NCI-H1417 (cell line): ENCODE data around the gene HVCN1.

Source experiments
- DNase-seq, 3 experiments: peaks; one replicate each; lab custom pipeline; 2025; lab: John Stamatoyannopoulos, UW

The HVCN1 gene

DNA sequence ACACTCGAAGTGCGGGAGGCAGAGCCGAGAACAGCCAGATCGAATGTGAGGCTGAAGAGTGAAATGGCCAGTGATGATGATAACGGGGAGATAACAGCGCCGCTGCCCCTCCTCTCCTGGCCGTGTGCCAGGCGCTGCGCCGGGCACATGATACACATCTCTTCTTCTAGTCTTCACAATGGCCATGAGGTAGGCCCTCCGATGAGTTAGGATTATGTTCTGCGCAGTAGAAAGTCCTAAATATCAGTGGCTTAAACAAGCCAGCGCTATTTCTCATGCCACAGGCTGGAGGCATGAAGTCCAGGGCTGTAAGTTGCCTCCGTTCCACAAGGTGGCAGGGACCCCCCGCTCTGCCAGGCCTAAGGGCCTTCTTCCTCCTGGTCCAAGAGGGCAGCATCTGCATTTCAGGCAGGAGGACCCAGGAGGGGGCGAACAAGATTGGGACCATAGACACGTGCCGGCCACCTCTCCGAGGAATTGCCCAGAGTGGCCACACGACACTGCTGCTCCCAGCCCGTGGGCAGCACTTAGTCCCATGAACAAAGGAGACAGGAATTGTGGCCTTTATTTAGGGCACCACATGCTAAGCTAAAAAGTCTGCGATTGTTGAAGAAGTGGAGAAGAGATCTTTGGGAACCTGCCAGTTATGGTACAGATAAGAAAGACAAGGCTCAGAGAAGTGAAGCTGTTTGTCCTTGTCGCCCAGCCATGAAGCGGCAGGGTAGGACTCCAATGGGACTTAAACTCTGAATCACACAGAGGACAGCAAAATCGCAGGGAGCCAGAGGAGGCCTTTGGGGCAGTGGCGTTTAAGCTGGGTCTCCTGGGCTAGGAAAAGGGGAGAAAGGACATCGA, 10.9 kb upstream of the HVCN1 start:
- peak in 1 of 3 experiments; percentile 21 for DNase-seq

DNA sequence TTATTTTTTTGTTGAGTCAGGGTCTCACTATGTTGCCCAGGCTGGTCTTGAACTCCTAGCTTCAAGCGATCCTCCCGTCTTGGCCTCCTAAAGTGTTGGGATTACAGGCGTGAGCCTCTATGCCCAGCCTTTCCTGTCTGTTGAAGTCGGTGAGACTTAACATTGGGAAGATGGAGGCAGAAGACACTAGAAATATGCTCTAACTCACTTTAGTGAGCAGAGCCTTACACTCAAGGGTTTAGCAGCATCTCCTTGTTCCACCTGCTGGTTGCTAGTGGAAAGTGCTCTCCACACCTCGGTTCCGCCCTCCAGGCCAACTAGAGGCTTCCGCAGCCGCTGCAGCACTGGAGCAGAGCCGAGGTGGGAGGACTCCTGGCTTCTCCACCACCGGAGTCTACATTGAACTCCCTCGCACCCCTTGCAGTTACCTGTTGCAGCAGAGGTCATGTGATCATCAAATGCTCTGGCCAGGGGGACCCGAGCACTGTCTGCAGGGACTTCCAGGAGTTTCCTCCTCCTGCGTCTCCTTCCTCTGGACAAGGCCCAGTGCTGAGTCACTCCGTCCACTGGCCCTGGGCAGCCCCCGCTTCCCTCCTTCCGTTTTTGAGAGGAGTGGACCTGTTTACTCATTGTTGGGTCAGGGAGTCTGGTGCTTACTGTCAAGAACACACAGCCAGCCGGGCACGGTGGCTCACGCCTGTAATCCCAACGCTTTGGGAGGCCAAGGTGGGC, 9.4 kb upstream of the HVCN1 start:
- peak; percentile 25 to 62 (median 51) for DNase-seq

DNA sequence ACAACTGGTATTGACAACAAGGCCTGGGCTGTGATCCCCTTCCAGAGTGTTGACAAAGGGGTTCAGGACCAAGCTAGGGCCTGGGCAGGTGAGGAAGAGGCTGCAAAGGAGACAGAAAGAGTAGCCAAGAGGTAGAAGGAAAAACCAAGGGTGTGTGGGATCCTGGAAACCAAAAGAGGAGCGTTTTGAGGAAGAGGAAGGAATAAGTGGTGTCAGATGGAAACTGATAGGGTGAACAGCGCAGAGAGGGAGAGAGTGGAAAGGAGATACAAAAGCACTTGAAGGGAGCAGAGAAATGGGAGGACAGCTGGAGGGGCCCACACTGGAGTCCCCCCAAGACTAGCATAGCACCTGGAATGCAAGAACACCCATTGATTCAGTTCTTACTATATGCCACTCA, 8.3 kb upstream of the HVCN1 start:
- DNase-seq, result no peak

DNA sequence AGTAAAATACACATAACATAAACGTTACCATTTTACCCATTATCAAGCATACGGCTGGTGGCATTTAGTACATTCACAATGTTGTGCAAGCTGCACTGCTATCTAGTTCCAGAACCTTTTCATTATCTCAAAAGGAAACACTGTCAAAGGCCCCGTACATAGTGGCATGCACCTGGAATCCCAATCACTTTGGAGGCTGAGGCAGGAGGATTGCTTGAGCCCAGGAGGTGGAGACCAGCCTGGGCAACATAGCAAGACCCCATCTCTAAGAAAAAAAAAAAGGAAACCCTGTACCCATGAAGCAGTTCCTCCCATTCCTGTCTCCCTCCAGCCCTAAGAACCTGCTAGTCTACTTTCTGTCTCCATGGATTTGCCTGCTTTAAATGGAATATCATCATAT, 7.4 kb upstream of the HVCN1 start:
- no peak for DNase-seq

DNA sequence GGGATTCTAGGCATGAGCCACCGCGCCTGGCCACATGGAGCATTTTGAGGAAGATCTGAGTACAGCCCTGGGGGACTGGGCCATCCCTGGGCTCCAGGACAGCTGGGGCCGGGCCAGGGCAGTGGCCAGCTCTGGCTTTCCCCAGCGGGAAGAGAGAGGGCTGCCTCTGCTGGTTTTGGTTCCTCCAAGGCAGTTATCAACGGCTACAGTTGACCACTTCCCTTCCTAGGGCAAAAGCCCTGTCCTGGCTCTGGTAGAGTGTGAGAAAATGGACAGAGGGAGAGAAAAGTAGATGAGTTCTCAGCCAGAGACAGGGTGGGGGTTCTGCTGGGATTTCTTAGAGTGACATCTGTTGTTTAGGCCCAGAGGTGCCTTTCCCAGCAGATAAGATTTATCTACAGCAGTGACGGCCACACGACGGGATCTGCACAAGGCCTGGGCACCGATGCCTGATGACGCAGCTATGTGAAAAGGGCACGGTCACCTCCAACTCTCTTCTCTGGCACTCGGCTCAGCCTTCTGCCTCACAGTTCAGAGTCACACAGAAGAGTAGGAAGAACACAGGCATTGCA, 5.5 kb upstream of the HVCN1 start:
- no peak for DNase-seq

DNA sequence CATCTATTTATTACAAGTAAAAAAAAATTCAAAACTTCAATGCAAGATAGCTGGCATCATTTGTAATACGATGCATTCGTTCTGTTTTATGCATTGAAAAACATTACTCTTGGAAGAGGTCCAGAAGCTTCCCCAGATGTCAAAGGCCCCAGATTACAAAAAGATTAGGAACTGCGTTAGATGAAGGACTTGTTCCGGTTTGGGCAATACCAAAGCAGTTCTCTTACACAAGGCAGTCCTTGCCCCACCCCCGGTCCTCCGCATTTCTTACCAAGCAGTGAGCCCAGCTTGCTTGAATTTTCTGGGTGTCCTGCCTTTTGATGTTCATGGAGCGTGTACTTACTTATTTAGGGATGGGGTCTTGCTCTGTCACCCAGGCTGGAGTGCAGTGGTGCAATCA, 4.8 kb upstream of the HVCN1 start:
- no peak for DNase-seq

DNA sequence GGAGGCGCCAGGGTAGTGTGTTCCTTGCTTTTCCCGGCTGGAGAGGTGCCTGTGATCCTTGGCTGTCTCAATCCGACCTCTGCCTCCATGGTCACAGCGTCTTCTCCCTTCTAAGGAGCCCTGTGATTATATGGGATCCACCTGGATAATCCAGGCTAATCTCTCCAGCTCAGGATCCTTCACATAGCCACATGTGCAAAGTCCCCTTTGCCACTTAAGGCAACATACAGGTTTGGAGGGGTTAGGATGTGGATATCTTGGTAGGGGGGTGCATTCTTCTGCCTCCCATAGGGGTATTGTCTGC, 1.2 kb upstream of the HVCN1 start:
- no peak for DNase-seq

DNA sequence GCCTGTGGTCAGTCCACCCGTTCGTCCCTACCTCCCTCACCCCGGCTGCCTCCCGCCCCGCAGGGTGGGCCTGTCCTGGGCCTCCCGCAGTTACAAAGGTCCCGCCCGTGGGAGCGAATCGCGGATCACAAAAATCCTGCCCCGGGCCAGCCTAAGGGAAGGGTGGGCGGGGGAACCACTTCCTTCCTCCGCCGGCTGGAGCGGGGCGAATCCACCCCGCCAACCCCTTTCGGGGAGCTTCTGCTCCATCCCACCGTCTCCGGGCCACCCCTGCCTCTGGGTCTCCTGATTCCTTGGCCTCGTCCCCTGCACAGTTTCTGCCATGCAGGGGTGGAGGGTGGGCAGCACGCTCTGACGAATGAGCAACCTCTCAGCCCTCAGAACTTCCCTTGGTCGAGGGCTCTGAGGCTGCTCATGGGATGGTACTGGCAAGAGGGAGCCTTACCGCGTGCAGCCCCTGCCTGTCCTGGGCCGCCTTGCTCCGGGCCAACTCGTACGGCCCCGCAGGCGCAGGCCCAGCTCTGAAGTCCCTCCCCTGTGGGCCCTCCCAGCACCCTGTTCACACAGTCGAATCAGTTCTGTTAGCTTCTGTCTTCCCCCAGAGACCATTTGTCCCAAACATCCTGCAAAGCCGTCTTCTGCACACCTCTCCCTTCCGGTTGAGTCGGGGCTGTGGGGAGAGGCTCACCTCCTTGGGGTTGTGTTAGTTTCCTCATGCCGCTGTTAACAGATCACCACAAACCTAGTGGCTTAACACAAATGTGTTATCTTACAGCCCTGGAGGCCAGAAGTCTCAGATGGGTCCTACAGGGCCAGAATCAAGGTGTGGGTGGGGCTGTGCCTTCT, 589 bp upstream of the HVCN1 start:
- DNase-seq, result no peak

DNA sequence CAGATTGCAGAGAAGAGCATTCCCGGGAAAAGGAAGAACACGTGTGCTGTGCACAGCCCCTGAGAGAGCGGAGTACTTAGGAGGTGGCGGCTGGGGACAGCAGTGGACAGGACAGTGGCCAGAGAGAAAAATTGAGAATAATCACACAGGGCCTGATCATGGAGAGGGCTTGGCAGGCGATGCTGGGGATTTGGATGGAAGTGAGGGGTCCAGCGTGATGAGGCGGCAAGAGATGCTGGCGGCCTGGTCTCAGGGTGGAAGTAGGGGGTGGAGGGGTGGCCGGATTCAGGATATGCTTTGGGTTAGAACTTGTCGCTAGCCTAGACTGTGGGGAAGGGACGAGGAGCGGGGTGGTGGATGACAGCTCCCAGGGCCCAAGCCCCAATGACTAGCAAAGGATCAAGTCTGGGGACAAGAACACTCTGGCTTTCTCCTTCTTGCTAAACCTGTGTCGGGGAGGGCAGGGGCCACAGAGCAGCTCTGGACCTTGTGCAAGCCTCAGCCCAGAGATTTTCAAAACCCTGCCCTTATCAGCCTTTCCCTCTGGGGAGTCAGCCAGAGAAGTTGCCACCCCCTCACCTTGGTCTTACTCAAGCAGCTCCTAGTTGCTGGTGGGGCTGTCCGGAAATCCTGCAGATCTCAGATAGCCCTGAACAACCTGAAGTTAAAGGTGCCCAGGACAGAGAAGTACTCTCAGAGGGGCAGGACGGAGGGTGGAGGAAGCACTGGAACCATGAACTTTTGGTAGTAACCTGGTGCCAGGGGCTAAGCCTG, 1.3 kb downstream of the HVCN1 start:
- DNase-seq, result no peak

DNA sequence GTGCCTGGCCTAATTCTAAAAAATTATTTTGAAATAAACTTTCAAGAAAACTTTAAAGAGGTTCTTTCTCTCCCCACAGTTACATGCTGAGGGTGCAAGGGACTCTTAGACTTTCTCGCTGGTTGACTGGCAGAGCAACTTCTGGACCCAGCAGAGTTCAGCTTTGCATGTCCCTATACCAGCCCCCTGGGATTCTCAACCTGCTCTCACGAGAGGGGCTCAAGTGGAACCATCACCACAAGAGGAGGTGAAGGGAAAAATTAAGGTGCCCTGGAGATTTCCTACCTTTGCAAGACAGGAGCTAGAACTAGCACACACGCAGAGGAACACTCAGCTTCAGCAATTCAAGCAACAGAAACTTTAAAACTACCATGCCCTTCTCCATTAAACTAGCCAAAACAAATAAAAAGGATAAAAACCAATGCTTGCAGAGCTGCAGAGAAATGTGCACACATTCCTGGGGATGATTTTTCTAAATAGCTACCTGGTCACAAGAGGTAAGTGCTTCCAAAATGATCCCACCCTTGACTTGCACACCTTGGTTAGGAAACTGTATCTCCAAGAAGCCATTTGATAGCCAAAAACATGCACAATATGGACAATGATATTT, 2.5 kb downstream of the HVCN1 start:
- no peak for DNase-seq

DNA sequence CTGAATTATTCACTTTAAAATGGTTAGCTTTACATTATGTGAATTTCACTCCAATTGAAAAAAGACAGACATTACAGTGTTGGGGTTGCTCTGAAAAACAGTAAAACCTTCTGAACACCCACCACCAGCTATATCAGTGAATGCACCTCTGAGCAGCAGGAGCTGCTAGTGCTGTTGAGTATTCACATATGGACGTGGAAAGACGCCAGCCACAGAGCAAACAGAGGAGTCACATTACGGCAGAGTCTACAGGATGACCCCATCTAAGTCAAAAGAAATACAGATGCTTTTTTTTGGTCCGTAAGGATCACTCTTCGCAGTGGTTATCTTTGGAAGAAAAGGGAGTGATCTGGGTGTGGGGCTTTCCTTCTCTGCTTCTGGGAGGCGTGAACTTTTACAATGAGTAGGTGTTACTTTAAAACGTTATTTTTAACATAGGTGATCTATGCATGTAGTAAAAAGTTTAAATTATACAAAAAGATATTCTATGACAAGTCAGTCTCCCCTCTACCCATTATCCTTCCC, 4.5 kb downstream of the HVCN1 start:
- no peak for DNase-seq

DNA sequence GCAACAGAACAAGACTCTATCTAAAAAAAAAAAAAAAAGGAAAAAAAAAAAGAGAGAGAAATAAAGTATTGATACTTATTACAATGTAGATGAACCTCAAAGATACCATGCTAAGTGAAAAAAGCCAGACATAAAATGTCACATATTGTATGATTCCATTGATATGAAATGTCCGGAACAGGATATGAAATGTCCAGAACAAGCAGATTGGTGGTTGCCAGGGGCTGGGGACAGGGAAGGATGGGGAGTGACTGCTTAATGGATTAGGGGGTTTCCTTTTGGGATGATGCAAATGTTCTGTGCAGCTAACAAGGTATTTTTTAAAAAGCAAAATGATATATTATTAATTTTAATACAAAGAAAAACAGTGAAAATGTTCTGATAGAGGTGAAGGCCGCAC, 5.0 kb downstream of the HVCN1 start:
- no peak for DNase-seq

DNA sequence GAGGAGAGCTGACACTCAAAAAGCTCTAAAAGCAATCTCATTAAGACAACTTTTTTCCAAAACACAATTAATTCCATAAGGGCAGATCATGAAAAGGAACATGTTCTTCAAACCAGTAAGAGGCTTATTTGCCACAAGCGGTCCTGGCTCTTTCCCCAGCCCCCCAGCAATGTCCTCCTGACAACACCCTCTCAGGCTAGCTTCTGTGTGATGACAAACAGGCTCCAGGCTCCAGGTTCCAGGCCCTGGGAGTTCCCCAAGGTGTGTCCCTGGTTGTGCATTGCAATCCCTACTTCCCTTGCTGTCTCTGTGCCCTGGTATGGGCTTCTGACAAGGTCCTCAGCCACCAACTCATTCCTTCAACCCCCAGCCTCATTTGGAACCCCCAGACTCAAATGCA, 8.9 kb downstream of the HVCN1 start:
- no peak for DNase-seq

DNA sequence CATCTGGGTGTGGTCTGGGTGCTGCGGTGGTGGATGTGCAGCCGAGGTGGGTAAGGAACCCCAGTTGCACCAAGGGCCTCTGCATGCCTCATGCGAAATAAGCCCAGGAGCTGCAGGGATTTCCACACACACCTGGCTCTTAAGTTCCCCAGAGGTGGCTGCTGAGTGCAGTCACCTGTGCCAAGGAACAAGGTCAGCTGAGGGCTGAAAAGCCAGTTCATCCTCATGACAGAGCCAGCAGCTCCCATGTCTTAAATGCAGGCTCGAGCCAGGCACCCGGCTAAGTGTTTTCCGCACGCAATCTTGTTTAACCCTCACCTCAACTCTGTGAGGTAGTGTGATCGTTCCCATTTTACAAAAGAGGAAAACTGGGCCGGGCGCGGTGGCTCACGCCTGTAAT, 9.7 kb downstream of the HVCN1 start:
- no peak for DNase-seq

DNA sequence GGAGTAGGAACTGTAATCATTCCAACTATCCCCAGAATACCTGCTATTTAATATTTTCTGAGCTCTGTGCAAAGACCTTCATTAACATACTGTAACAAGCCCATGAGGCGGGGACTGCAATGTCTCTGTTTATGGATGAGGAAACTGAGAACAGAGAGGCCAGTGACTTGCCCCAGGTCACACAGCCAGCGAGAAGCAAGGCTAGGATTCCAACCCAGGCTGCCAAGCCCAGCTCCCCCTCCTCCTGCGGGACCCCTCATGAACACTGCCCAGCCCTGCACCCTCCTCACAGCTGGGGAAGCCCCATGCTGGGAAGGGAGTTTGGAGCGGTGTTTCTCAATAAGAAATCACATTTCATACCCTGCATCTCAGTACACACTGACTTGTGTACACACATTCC, 10.9 kb downstream of the HVCN1 start:
- DNase-seq, result no peak

DNA sequence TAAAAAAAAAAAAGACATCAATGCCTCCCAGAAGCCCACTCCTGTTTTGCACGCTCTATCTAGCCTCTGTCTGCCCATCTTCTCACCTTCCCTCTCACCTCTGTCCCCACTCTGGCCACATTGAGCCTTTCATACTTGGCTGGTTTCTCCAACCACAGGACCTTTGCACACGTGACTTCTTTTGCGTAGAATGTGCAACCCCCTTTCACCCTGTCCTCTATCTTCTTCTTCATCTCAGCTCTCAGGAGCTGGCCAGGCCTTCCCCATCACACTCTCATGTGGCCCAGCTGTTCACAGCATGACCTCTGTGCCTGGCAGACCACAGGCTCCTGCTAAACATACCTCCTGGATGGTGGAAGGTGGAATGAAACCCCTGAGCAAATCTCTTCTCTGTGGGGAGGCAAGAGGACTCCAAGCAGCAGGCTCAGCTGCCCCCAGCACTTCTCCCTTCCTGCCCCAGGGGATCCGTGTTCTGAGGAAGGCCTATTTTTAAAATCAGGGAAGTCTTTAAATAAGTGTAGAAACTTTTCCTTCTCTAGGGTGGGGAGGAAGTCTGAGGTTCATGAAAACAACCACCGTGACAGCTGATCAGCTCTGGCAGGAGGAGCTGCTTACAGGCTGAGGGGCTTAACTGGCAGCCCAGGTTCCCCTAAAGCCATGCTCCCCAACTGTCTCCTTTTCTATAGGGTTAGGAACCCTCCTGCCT, 11.6 kb downstream of the HVCN1 start:
- no peak for DNase-seq

DNA sequence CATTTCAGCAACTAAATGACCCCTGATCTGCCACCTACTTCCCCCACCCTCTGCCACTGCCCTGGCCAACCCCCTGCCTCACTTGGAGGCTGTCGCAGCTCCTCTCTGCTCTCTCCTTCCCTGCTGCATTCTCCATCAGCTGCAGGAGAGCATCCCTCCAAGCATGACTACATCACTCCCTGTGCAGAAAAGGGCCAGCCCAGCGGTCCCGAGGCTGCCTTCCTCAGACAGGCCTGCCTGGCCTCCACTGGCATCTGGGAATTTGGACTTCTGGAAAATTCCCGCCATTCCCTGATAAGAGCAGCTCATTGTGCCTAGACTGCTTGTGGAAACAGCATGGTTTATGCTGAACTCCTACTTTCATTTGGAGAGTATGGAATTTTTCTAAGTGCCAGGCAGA, 12.7 kb downstream of the HVCN1 start:
- DNase-seq, result no peak

DNA sequence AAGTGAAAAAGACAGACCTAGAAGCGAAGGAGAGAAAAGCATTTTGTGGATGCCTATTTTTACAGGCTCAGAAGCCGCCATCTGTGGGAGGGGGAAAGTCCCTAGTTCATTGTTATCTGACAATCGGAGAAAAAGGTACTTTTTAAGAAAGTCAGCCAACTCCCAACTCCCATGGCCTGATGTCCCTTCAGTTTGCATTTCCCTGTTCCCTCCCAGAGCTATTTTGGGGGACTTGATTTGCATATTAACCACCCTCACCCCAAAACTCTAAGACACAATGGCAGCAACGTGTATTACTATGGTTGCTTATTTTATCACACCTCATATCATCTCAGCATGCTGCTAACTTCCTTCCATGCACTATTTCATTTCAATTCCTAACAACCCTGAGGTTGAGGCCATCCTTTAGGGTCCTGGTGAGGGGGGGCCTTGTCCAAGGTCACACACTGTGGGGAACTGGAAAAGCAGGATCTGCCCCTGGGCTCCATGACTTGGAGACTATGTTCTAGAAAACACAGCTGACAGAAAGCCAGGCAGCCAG, 18.7 kb downstream of the HVCN1 start:
- no peak for DNase-seq

DNA sequence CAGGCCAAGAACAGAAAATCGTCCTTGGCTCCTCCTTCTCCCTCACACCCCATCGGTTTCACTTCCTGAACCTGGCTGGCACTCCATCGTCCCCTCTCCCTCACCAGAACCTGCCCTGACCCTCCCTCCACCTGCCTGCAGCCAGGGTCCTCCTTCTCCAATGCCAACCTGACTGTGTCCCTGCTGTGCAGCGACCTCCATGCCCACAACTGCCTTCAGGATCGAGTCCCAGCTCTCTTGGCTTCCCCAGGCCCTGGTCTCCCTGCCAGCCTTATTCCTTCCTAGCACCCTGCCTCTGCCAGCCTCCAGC, 19.8 kb downstream of the HVCN1 start:
- no peak for DNase-seq

DNA sequence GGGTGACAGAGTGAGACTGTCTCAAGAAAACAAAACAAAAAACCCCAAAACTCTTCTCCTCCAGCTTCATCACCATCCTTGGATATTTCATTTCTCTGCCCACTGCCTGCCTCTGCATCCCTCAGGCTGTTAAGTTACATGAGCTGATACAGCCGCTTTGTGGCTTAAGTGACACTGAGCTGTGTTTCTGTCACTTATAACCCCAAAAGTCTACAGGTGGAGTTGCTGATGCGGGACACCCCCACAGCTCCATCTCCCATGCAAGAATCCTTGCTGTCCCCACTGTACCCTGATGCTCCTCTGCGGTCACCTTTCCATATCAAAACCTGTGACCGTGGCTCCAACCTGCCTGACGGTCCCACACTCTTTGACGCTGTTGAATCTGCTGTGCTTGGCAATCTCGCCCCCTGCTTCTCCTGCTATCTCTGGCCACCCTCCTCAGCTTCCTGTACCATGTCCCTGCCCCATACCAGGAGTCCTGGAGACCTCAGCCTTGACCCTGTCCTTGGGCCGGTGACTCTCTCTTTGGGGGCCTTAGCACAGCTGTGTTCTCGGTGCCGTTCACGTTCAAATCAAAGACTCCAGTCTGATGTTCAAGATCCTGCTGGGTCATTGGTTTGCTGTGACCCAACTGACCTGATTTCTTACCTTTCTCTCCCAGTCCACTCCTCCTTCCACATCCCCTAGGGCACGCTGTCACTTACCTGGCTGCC, 20.3 kb downstream of the HVCN1 start:
- DNase-seq, result no peak
